CD4-positive, alpha-beta T cell treated with Interleukin-4 for 1 hour (primary cell): ENCODE measurements around the gene RPS24.
"Not testable (repeated sequence)": the region's sequence is repeated elsewhere in the genome, so short reads cannot be mapped to it uniquely, and the experiment has no call there.

ENCODE experiments used
- DNase-seq, 2 donors: peaks; one replicate each; pipeline ENCODE4 v3.0.0-alpha.2; 2020 to 2022

Gene RPS24

GRCh38 chr10:78033637-78034470 lies at the start of gene RPS24:
TSS of gene RPS24 (plus strand) at chr10:78033863. CDS start at chr10:78033902, 39 bp downstream.
- DNase-seq = peak; percentile 95 to 97

- DNase-seq = no peak
Observed at GRCh38 chr10:77984986-77985385, 48.7 kb upstream of the RPS24 start.

- DNase-seq = no peak
Observed at GRCh38 chr10:77987671-77988255, 45.9 kb upstream of the RPS24 start.

GRCh38 chr10:77989081-77989724 lies 44.5 kb upstream of the RPS24 start:
- DNase-seq = no peak

- no peak for DNase-seq
Observed at GRCh38 chr10:77993620-77994019, 40.0 kb upstream of the RPS24 start.

- not testable (repeated sequence) for DNase-seq
Observed at GRCh38 chr10:77998780-77999179, 34.9 kb upstream of the RPS24 start.

DNA sequence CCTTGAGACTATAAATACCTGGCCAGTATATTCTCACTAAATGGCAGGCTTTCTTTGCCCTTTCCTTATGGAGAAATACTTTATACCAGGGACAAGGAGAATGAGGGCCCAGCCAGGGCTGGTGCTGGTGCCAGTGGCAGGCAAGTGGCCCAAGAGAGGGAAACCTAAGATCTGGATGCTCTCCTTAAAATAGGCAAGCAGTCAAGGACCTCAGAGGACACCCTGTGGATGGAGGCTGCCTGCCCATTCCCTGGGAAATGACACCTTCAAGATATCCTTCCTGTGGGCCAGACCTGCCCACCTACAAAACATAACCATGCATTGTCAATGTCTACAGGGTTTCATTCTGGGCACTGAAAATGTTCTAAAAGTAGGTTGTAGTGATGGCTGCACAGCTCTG lies 33.5 kb upstream of the RPS24 start:
- no peak for DNase-seq

- no peak for DNase-seq
Observed at GRCh38 chr10:78000956-78001472, 32.6 kb upstream of the RPS24 start.

- DNase-seq = no peak
Observed at GRCh38 chr10:78002541-78003288, 30.9 kb upstream of the RPS24 start.

GRCh38 chr10:78004215-78005026 lies 29.2 kb upstream of the RPS24 start:
- no peak for DNase-seq

- DNase-seq = no peak
Observed at GRCh38 chr10:78007172-78007571, 26.5 kb upstream of the RPS24 start.

DNA sequence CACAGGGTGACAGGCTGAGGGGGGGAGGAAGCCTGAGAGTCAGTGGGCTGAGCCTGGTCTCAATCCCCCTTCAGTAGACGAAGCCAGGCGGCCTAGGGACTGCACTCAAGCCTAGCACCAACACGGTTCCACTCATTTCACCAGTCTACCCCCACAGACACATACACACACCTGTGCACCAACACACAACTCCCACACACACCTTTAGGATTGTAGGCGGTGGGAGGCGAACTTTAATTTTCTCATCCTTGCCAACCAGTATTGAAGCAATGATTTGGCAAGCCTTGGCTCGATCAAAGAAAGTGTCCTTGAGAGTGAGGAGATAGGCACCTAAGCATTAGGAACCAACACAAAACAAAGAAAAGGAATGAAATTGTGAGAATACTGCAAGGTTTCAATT lies 24.0 kb upstream of the RPS24 start:
- DNase-seq = no peak

- DNase-seq = no peak
Observed at GRCh38 chr10:78010278-78010677, 23.4 kb upstream of the RPS24 start.

GRCh38 chr10:78011065-78011464 lies 22.6 kb upstream of the RPS24 start:
- DNase-seq = no peak

GRCh38 chr10:78013564-78013963 lies 20.1 kb upstream of the RPS24 start:
- no peak for DNase-seq

GRCh38 chr10:78015546-78015945 lies 18.1 kb upstream of the RPS24 start:
- DNase-seq = no peak

- no peak for DNase-seq
Observed at GRCh38 chr10:78017856-78018255, 15.8 kb upstream of the RPS24 start.

GRCh38 chr10:78019264-78019663 lies 14.4 kb upstream of the RPS24 start:
- no peak for DNase-seq

DNA sequence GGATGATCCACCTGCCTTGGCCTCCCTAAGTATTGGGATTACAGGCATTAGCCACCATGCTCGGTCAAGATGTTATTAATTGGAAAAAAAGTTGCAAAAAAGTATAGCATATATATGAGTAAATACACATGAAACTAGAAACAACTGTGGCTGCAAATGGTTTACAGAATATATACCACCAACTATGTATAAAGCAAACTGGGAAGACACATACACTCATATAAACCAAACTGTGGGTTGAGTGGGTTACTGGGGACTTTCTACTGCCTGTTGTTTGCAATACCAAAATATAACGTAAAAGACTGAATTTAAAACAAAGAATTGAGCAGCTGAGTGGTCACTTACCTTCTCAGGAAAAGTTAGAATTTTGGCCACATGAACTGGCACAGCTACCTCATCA lies 12.5 kb upstream of the RPS24 start:
- no peak for DNase-seq

- DNase-seq = no peak
Observed at GRCh38 chr10:78023741-78024140, 9.9 kb upstream of the RPS24 start.

DNA sequence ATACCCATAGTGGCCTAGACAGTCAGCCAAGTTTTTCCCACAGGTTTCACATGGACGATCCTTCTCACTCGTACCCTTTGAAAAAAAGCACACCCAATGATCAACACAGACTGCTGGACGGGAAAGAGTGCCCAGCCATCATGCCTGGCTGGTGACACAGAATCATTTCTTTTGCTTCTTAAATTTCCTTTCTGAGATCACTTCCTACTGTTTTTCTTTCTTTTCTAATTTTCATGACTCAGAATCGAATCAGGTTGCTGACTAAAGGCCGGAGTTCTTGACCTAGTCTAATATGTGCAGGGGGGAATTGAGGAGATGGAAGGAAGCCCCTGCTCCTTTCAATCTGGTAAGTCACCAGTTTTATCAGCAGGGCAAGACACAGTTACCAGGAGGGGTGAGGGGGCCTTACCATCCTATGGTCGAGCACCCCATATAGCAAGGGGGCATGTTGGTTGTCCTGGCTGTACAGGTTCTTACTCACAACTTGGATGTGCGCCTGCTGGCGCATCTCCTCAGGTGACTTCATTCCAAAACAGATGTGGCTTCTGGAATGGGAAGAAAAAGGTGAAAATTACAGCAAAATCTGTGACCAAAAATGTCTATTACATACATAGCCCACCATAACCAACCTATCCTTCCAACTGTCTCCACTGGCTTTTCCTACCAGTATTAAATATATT lies 7.8 kb upstream of the RPS24 start:
- no peak for DNase-seq
